ENCODE data around the gene FOXP4.

Gene FOXP4

DNA sequence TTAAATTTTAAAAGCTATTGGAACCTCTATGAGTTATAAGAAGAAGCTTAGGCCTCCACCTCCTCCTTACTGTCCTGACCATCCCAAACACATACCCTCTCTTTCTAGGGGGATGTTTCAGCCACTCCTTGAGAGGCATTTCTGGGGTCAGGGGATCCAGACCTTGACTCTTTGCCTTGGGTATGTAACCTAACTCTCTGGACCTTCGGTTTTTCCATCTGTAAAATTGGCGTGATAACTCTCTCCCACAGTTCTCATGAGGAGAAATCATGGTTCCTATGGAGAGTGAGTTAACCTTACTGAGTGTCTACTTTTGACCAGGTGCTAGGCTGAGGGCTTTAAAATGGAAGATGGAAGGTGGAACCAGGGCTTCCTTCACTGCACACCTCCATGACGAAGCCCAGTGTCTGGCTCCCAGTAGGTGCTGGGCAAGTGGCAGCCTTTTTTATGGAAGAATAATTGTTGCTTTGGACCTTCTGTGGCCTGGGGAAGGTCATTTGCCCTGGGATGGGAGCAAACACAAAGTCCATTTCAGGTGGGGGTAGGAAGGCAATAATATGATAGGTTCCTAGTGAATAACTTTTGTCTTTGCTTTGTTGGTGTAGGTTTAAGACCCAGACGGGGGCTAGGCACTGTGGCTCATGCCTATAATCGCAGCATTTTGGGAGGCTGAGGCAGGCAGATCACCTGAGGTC is 18.4 kb downstream of the FOXP4 start:
- H3K9me3 ChIP-seq (ENCODE audit: control insufficient read depth in 2 of 2, low read length in 2 of 2) = no peaks in the 10 kb centered on the region
- H3K27me3 ChIP-seq (ENCODE audit: control insufficient read depth in 1 of 2, insufficient read depth in 2 of 2, low read length in 2 of 2) = no peaks in the 10 kb centered on the region
- H3K4me1 ChIP-seq (ENCODE audit: control insufficient read depth, insufficient read depth, low read length) = peaks cover 11% of the 10 kb centered on the region
- no peak overlapping the region for H3K9ac ChIP-seq (ENCODE audit: low read length in 2 of 2)
- H3K36me3 ChIP-seq (ENCODE audit: control insufficient read depth in 2 of 2, insufficient read depth in 2 of 2, low read length in 2 of 2) = peaks cover 19 to 30% of the 10 kb centered on the region in 2 donors
- no peak overlapping the region for H3K27ac ChIP-seq (ENCODE audit: low read length)
- H3K4me3 ChIP-seq (ENCODE audit: low read length in 2 of 2) = no peak overlapping the region

GRCh38 chr6:41565701-41566100 is 19.5 kb downstream of the FOXP4 start:
- H3K27ac ChIP-seq (ENCODE audit: low read length) = no peak overlapping the region
- no peak overlapping the region for H3K9ac ChIP-seq (ENCODE audit: low read length in 2 of 2)
- peaks cover 19 to 30% of the 10 kb centered on the region in 2 donors for H3K36me3 ChIP-seq (ENCODE audit: control insufficient read depth in 2 of 2, insufficient read depth in 2 of 2, low read length in 2 of 2)
- peaks cover 13% of the 10 kb centered on the region for H3K4me1 ChIP-seq (ENCODE audit: control insufficient read depth, insufficient read depth, low read length)
- no peaks in the 10 kb centered on the region for H3K9me3 ChIP-seq (ENCODE audit: control insufficient read depth in 2 of 2, low read length in 2 of 2)
- no peaks in the 10 kb centered on the region for H3K27me3 ChIP-seq (ENCODE audit: control insufficient read depth in 1 of 2, insufficient read depth in 2 of 2, low read length in 2 of 2)
- H3K4me3 ChIP-seq (ENCODE audit: low read length in 2 of 2) = no peak overlapping the region

- Histone ChIP-seq H3K4me1 (ENCODE audit: control insufficient read depth, insufficient read depth, low read length) (peaks cover 15% of the 10 kb centered on the region), H3K36me3 (ENCODE audit: control insufficient read depth in 2 of 2, insufficient read depth in 2 of 2, low read length in 2 of 2) (peaks cover 19 to 32% of the 10 kb centered on the region in 2 donors), H3K9ac (ENCODE audit: low read length in 2 of 2) (no peak overlapping the region), H3K27ac (ENCODE audit: low read length) (no peak overlapping the region), H3K9me3 (ENCODE audit: control insufficient read depth in 2 of 2, low read length in 2 of 2) (no peaks in the 10 kb centered on the region), H3K4me3 (ENCODE audit: low read length in 2 of 2) (no peak overlapping the region), H3K27me3 (ENCODE audit: control insufficient read depth in 1 of 2, insufficient read depth in 2 of 2, low read length in 2 of 2) (no peaks in the 10 kb centered on the region)
Observed at GRCh38 chr6:41566961-41567360, 20.8 kb downstream of the FOXP4 start.

DNA sequence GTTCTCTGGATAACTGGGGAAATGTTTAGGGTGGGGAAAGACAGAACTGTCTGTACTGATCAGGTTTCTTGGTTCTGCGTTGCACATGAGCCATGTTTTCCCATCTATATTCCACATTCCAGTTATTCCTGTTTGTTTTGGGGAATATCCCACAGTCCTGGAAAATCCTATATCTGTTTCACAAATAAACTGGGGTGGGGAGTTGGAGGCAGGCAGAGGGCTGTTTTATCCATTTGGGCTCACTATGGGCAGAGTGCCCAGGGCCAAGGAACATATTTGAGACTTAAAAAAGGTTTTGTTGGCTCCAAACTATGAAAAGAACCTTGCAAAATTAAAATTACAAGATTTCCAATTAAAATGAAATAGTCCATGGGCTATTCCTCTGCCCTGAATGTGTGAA is 21.5 kb downstream of the FOXP4 start:
- Histone ChIP-seq H3K36me3 (ENCODE audit: control insufficient read depth in 2 of 2, insufficient read depth in 2 of 2, low read length in 2 of 2) (peaks cover 19 to 34% of the 10 kb centered on the region in 2 donors), H3K9ac (ENCODE audit: low read length in 2 of 2) (no peak overlapping the region), H3K27ac (ENCODE audit: low read length) (no peak overlapping the region), H3K4me3 (ENCODE audit: low read length in 2 of 2) (no peak overlapping the region), H3K27me3 (ENCODE audit: control insufficient read depth in 1 of 2, insufficient read depth in 2 of 2, low read length in 2 of 2) (no peaks in the 10 kb centered on the region), H3K4me1 (ENCODE audit: control insufficient read depth, insufficient read depth, low read length) (peaks cover 14% of the 10 kb centered on the region), H3K9me3 (ENCODE audit: control insufficient read depth in 2 of 2, low read length in 2 of 2) (no peaks in the 10 kb centered on the region)

GRCh38 chr6:41568202-41568584 is 22.0 kb downstream of the FOXP4 start:
- Histone ChIP-seq H3K4me1 (ENCODE audit: control insufficient read depth, insufficient read depth, low read length) (peaks cover 14% of the 10 kb centered on the region), H3K27ac (ENCODE audit: low read length) (no peak overlapping the region), H3K9me3 (ENCODE audit: control insufficient read depth in 2 of 2, low read length in 2 of 2) (no peaks in the 10 kb centered on the region), H3K27me3 (ENCODE audit: control insufficient read depth in 1 of 2, insufficient read depth in 2 of 2, low read length in 2 of 2) (no peaks in the 10 kb centered on the region), H3K36me3 (ENCODE audit: control insufficient read depth in 2 of 2, insufficient read depth in 2 of 2, low read length in 2 of 2) (peaks cover 19 to 34% of the 10 kb centered on the region in 2 donors), H3K4me3 (ENCODE audit: low read length in 2 of 2) (no peak overlapping the region), H3K9ac (ENCODE audit: low read length in 2 of 2) (no peak overlapping the region)

- Histone ChIP-seq H3K36me3 (ENCODE audit: control insufficient read depth in 2 of 2, insufficient read depth in 2 of 2, low read length in 2 of 2) (peaks cover 19 to 37% of the 10 kb centered on the region in 2 donors), H3K4me3 (ENCODE audit: low read length in 2 of 2) (no peak overlapping the region), H3K9ac (ENCODE audit: low read length in 2 of 2) (no peak overlapping the region), H3K9me3 (ENCODE audit: control insufficient read depth in 2 of 2, low read length in 2 of 2) (no peaks in the 10 kb centered on the region), H3K27ac (ENCODE audit: low read length) (no peak overlapping the region), H3K4me1 (ENCODE audit: control insufficient read depth, insufficient read depth, low read length) (peaks cover 14% of the 10 kb centered on the region), H3K27me3 (ENCODE audit: control insufficient read depth in 1 of 2, insufficient read depth in 2 of 2, low read length in 2 of 2) (no peaks in the 10 kb centered on the region)
Observed at GRCh38 chr6:41568585-41569384, 22.6 kb downstream of the FOXP4 start.

DNA sequence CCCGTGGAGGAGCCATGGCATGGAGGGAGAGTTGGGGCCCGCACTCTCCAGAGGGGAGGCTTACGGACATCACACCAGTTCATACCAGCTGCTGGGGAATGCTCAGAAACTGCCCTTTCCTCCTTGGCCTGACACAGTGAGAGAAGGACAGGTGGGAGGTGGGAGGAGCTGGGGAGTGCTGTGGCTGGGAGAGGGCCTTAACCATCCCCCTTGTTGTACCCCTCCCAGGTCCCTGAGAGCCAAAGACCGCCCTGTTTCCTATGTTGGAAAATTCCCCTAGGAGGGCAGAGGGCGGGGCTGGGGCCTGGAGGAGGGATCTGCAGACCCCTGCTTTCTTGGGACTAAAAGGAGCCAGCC is 24.1 kb downstream of the FOXP4 start:
- Histone ChIP-seq H3K4me1 (ENCODE audit: control insufficient read depth, insufficient read depth, low read length) (peaks cover 14% of the 10 kb centered on the region), H3K36me3 (ENCODE audit: control insufficient read depth in 2 of 2, insufficient read depth in 2 of 2, low read length in 2 of 2) (peaks cover 22 to 39% of the 10 kb centered on the region in 2 donors), H3K27ac (ENCODE audit: low read length) (no peak overlapping the region), H3K4me3 (ENCODE audit: low read length in 2 of 2) (no peak overlapping the region), H3K9me3 (ENCODE audit: control insufficient read depth in 2 of 2, low read length in 2 of 2) (no peaks in the 10 kb centered on the region), H3K9ac (ENCODE audit: low read length in 2 of 2) (no peak overlapping the region), H3K27me3 (ENCODE audit: control insufficient read depth in 1 of 2, insufficient read depth in 2 of 2, low read length in 2 of 2) (no peaks in the 10 kb centered on the region)

DNA sequence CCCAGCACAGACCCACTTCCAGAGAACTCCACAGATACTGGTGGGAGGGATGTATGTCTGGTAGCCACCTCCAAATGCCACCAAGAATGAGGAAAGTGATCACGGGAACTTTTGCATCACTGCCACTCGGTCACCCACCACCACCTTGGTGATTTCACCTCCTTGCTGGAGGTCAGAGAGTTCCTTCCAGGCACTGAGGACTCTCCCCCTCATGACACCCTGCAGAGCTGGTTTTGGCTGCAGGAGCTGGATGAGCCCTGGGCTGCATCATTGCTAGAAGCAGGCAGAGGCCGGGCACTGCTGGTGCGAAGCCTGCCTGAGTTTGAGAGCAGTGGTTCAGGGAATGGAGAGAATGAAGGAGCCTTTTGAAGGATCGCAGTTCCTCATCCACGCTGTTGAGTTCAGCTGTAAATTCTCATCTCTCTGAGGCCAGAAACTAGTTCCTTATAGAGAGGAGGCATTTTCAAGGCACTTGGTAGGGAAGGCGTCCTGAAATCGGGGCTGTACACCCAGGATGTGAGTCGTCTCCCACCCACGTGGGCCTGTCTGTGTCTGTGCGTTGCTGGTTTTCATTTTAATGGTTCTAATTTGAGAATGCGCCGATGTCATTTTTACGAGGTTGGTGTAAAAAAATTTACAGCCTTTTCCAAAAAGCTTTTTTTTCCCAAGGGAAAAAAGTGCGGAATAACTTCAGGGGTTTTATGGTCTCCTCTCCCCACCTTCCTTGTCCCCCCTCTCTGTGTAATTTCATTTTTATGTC is 25.0 kb downstream of the FOXP4 start:
- H3K4me1 ChIP-seq (ENCODE audit: control insufficient read depth, insufficient read depth, low read length) = peaks cover 14% of the 10 kb centered on the region
- H3K9ac ChIP-seq (ENCODE audit: low read length in 2 of 2) = no peak overlapping the region
- H3K9me3 ChIP-seq (ENCODE audit: control insufficient read depth in 2 of 2, low read length in 2 of 2) = no peaks in the 10 kb centered on the region
- peaks cover 14 to 30% of the 10 kb centered on the region in 2 donors for H3K36me3 ChIP-seq (ENCODE audit: control insufficient read depth in 2 of 2, insufficient read depth in 2 of 2, low read length in 2 of 2)
- H3K27ac ChIP-seq (ENCODE audit: low read length) = no peak overlapping the region
- no peak overlapping the region for H3K4me3 ChIP-seq (ENCODE audit: low read length in 2 of 2)
- H3K27me3 ChIP-seq (ENCODE audit: control insufficient read depth in 1 of 2, insufficient read depth in 2 of 2, low read length in 2 of 2) = no peaks in the 10 kb centered on the region

DNA sequence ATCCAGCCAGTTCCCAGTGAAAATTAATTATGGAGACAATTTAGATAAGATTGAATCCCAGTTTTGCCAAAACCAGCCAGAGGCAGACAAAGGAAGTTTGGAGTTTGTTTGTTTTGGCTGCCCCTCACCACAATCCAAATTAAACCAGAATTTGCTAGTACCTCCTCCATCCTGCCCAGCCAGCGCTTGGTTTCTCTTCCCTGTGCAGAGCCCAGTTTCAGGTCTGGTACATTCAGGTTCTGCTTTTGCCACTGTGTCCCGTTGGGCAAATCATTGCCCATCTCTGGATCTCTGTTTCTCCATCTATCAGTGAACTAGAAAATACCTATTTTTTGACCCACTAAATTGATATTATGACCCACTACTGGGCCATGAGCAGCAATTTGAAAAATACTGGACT is 26.4 kb downstream of the FOXP4 start:
- Histone ChIP-seq H3K36me3 (ENCODE audit: control insufficient read depth in 2 of 2, insufficient read depth in 2 of 2, low read length in 2 of 2) (peaks cover 3 to 20% of the 10 kb centered on the region in 2 donors), H3K4me1 (ENCODE audit: control insufficient read depth, insufficient read depth, low read length) (peaks cover 15% of the 10 kb centered on the region), H3K27me3 (ENCODE audit: control insufficient read depth in 1 of 2, insufficient read depth in 2 of 2, low read length in 2 of 2) (no peaks in the 10 kb centered on the region), H3K9ac (ENCODE audit: low read length in 2 of 2) (no peak overlapping the region), H3K9me3 (ENCODE audit: control insufficient read depth in 2 of 2, low read length in 2 of 2) (no peaks in the 10 kb centered on the region), H3K4me3 (ENCODE audit: low read length in 2 of 2) (no peak overlapping the region), H3K27ac (ENCODE audit: low read length) (no peak overlapping the region)

DNA sequence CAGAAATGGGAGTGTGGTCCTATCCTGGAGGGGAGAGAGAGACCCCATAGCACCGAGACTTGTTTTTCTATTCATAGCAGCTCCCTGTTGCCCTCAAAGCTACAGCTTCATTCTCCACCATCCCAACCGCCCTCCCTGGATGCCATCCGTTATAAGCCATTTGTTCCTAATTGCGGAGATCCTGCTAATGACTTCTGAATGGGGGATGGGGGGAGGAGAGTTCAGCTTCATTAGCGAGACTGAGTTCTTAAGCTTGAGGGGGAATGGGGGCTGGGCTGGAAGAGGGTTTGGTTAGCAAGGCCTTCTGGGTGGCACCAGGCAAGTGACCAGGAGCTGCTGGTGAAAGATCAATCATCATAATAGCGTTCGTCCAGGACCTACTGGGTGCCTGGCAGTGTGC is 27.1 kb downstream of the FOXP4 start:
- Histone ChIP-seq H3K36me3 (ENCODE audit: control insufficient read depth in 2 of 2, insufficient read depth in 2 of 2, low read length in 2 of 2) (peaks cover 3 to 16% of the 10 kb centered on the region in 2 donors), H3K27ac (ENCODE audit: low read length) (no peak overlapping the region), H3K4me1 (ENCODE audit: control insufficient read depth, insufficient read depth, low read length) (peaks cover 21% of the 10 kb centered on the region), H3K9ac (ENCODE audit: low read length in 2 of 2) (no peak overlapping the region), H3K4me3 (ENCODE audit: low read length in 2 of 2) (no peak overlapping the region), H3K27me3 (ENCODE audit: control insufficient read depth in 1 of 2, insufficient read depth in 2 of 2, low read length in 2 of 2) (no peaks in the 10 kb centered on the region), H3K9me3 (ENCODE audit: control insufficient read depth in 2 of 2, low read length in 2 of 2) (no peaks in the 10 kb centered on the region)

All from stomach smooth muscle (tissue), 2 donors.